Activated T-helper 1 cell treated with anti-CD3 and anti-CD28 coated beads, Interleukin-2, amount 50 U/mL, for 16 hours (primary cell): ENCODE data around the gene PGAM5.
"Not testable (repeated sequence)": the region's sequence is repeated elsewhere in the genome, so short reads cannot be mapped to it uniquely, and the experiment has no call there.

Experiments used
- DNase-seq, 2 donors: peaks; one replicate each; pipeline ENCODE4 v3.0.0-alpha.2; 2020; ENCODE audit warnings: low read depth in 1 of 2, low spot score in 1 of 2

Gene PGAM5

GRCh38 chr12:132741620-132742019, 31.0 kb downstream of the PGAM5 start:
- DNase-seq = no peak

- DNase-seq = no peak
Observed at GRCh38 chr12:132743831-132744230, 33.2 kb downstream of the PGAM5 start.

GRCh38 chr12:132746613-132747012, 36.0 kb downstream of the PGAM5 start:
- no peak for DNase-seq

GRCh38 chr12:132747395-132747794, 36.8 kb downstream of the PGAM5 start:
- DNase-seq = no peak

GRCh38 chr12:132747896-132748295, 37.3 kb downstream of the PGAM5 start:
- DNase-seq = no peak

GRCh38 chr12:132748319-132748718, 37.7 kb downstream of the PGAM5 start:
- DNase-seq = no peak

- not testable (repeated sequence) for DNase-seq
Observed at GRCh38 chr12:132753670-132754069, 43.0 kb downstream of the PGAM5 start.

- DNase-seq = no peak
Observed at GRCh38 chr12:132754160-132754932, 43.7 kb downstream of the PGAM5 start.

- DNase-seq = not testable (repeated sequence)
Observed at GRCh38 chr12:132758825-132759224, 48.2 kb downstream of the PGAM5 start.

GRCh38 chr12:132759359-132759758, 48.7 kb downstream of the PGAM5 start:
- DNase-seq = no peak

GRCh38 chr12:132761032-132761920, 50.6 kb downstream of the PGAM5 start, which contains the start of gene ANKLE2:
Gene ANKLE2, minus strand, starts transcription at chr12:132761832. Its CDS starts 34 bp downstream, at chr12:132761798.
- DNase-seq = peak; percentile 30 to 54

- DNase-seq = peak; percentile 67 to 79
Observed at GRCh38 chr12:132761921-132762583, 51.4 kb downstream of the PGAM5 start.

GRCh38 chr12:132764231-132764630, 53.6 kb downstream of the PGAM5 start:
- DNase-seq = no peak

GRCh38 chr12:132765361-132765760, 54.7 kb downstream of the PGAM5 start:
- DNase-seq = no peak

GRCh38 chr12:132766380-132767085, 55.9 kb downstream of the PGAM5 start:
- no peak for DNase-seq

GRCh38 chr12:132771126-132771838, 60.6 kb downstream of the PGAM5 start:
- DNase-seq = peak in 1 of 2 donors; percentile 15
